NCI-H1694 (cell line): ENCODE results near the gene LAMA5.
A peak's percentile ranks its signal among the peaks of the same experiment; 100 is the strongest.

Source experiments
- DNase-seq: peaks from one replicate; lab custom pipeline; 2025; lab: John Stamatoyannopoulos, UW

Gene LAMA5

DNA sequence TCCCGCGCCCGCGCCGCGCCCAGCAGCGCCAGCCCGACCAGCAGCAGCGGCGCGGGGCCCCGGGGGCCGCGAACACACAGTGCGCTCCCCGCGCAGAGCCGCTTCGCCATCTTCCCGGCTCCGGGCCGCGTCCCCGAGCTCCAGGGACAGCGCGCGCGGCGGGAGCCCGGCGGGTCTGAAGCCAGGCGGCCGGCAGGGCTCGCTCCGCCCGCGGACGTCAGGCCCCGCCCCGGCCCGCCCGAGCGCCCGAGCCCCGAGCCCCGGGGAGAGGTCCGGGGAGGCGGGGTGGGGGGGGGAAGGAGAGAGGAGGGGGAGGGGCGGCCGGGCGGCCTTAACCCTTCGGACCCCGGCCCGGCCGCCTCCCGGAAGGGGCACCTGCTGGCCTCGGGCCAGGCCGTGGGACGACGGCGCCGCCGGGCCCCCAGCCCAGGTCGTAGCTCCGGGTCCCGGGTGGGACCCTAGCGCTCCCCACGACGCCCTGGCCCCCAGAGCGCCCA is at the start of gene LAMA5:
Gene LAMA5, minus strand, starts transcription at position 177 of the 497 bp plus-strand sequence. Its CDS starts 67 bp downstream, at position 110.
- no peak for DNase-seq

GRCh38 chr20:62415354-62416111 is 48.4 kb upstream of the LAMA5 start:
- no peak for DNase-seq

GRCh38 chr20:62413896-62414481 is 46.9 kb upstream of the LAMA5 start:
- no peak for DNase-seq

DNA sequence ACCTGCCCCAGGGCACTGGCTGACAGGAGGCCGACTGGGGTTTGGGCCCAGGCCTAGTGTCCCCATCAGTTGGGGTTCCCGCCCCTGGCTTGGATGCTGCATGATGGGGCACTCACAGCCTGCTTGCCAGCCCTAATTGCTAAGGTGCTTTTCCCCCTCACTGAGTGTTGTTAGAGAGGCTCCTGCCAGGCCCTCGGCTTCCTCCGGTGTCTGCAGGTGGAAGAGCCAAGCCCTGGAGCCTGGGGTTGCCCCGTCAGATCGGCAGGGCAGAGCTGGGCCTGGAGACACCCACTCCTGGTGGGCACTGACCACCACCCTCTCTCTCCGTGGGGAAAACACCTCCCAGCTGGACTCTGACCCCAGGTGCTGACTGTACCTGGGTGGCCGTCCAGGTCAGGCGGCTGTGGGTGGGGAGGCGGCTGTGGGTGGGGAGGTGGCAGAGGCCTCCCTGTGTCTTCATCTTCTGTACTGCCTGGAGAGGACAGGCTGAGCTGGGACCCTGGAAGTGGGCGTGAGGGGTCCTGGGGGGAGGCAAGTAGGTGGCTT is 46.0 kb upstream of the LAMA5 start:
- DNase-seq: no peak

DNA sequence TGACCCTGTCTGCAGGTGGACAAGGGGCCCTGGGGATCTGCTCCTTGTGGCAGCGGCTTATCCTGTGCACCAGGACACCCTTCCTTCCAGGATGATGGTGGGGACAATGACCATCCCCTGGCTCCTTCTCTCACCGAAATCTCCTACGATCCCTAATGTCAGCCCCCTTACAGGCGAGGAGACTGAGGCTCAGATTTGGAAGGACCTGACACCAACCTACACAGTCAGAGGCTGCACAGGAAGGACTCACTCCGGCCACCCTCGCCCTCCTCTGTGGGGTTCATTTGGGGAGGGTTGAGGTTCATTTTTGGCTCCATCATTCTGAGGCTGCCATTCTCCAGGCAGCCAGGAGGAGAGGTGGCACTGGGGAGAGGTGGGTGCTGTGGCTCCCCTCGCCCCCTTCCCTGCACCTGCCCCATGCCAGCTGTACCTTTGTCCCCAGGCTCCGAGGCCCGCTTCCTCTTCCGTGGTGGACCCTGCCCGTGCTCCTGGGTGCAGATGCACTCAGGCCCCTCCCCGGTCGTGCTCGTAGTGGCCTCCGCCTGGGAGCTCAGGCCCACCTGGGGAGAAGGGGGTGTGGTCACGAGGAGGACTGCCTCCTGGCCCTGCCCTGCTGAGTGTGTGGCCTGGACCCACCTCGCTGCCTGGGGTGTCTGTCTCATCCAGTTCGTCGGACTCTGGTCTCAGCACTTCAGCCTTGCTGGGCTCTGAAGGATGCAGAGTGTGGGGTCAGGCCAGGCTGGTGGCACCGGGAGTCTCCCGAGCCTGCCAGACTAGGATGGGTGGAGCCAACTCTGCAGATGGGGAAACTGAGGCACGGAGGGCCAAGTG is 45.3 kb upstream of the LAMA5 start:
- DNase-seq: no peak

DNA sequence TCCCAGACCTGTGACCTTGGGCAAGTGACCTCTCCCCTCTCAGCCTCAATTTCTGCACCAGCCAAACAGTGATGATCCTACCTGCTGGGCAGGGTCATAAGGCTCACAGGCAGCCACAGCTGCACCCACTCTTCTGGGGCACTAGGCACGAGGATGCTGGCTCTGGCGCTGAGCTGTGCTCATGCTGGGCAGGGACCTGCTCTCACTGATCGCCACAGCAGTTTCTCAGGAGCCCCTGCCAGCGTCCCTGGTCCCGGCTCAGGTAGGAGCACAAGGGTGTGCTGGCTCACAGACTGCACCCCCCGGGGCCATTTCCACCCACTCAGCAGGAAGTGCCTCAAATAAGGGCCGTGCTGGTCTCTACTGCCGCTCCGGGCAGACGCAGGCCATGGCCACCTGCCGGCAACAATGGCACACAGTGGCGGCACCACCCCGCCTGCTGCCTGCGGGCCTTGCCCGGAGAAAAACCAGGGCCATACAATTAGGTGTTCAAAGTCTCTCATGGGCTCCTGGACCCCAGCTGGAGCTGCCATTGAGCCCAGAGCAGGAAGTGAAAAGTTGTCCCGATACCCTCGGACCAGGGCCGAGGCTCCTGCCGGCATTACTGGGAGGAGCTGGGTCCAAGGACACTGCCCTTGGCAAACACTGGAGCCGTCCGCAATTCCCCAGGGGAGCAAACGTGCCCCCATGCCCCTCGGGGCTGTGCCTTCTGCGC is 44.5 kb upstream of the LAMA5 start:
- no peak for DNase-seq

DNA sequence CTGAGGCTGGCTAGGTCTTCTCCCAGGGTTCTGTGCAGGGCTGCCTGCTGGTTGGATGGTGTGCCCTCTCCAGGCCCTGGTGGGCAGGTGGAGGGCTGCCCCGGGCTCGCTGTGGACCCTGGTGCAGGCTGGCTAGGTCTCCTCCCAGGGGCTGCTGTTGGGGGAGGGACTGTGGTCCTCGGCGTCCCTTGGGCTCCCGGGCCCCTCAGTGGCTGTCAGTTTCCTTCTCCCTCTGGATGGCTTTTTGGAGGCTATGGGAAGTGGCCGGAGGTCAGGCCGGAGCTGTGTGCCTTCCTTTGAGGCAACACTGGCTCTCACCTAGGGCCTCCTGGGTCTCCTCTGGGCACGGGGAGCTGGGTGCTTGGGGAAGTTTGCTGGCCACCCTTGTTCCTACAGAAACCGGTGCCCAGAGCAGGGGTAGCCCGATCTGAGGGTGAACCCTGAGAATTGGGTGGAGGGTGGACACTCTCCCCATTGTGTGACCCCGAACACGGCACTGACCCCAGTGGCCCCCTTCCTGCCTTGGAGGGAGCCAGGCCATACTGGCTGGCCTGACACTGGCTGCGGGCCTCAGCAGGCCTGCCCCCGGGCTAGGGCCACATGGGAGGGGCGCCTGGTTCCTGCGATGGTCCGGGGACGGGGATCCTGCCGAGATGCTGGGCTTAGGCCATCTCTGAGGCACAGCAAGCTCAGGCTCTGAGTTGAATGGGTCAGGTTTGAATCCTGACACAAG is 43.8 kb upstream of the LAMA5 start:
- no peak for DNase-seq

GRCh38 chr20:62409931-62410745 is 43.0 kb upstream of the LAMA5 start:
- DNase-seq: peak; percentile 20

- no peak for DNase-seq
These were observed 42.2 kb upstream of the LAMA5 start for GRCh38 chr20:62409086-62409853.

DNA sequence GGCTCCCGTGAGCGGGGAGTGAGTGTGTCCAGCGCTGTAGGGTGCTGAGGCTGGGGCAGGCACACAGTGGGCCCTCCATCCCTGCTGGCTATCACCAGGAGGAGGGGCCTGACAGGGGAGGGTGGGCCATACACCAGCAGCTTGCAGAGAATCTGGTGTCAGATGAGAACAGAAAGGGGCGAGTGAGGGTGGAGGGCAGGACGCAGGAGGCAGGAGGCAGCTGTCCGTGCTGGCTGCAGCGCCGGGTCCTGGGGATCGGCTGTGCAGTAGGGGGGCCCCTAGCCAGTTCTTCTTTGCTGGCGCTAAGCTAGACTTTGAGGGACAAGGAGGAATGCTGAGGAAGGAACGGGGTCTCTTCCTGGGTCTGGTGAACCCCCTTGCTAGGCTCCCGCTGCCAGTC is 41.5 kb upstream of the LAMA5 start:
- DNase-seq: no peak

DNA sequence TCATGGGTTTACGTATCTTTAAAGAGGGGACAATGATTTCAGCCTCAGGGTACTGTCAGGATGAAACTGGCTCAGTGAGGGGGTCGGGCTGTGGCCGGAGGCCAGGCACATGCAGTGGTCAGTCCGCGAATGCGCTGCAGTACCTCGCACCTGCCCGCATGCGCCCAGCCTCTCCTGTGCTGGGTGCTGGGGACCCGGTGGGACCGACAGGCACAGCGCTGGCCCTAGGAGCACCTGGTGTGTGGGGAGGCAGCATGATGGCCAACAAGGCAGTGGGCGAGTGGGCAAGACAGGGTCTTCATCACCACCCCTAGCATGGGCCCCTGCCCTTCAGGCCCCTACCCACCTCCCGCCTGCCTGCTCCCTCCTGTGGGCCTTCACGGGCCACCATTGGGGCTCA is 40.9 kb upstream of the LAMA5 start:
- no peak for DNase-seq

GRCh38 chr20:62407221-62407992 is 40.3 kb upstream of the LAMA5 start, which contains the start of gene CABLES2:
TSS of gene CABLES2 (minus strand) at chr20:62407285. CDS start at chr20:62407276, 9 bp downstream.
- DNase-seq: peak; percentile 59

DNA sequence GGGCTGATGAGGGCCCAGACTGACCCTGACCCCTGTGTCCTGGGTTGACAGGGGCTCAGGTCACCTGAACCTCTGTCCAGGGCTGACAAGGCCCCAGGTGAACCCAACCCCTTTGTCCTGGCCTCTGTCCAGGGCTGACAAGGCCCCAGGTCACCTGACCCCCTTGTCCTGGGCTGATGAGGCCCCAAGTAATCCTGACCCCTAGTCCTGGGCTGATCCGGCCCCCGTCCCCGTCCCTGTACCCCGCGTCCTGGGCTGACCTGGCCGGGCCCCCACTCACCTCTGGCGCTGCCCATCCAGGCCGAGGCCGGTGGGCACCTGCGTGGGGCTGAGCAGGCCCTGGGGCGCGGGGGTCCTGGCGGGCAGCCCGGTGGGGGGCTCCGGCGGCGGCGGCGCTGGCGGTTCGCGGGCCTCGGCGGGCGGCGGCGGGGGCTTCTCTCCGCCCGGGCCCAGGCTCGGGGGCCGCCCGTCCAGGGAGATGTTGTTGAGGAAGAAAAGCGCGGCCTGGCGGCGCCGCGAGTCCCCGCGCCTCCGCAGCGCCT is 39.6 kb upstream of the LAMA5 start:
- DNase-seq: no peak

DNA sequence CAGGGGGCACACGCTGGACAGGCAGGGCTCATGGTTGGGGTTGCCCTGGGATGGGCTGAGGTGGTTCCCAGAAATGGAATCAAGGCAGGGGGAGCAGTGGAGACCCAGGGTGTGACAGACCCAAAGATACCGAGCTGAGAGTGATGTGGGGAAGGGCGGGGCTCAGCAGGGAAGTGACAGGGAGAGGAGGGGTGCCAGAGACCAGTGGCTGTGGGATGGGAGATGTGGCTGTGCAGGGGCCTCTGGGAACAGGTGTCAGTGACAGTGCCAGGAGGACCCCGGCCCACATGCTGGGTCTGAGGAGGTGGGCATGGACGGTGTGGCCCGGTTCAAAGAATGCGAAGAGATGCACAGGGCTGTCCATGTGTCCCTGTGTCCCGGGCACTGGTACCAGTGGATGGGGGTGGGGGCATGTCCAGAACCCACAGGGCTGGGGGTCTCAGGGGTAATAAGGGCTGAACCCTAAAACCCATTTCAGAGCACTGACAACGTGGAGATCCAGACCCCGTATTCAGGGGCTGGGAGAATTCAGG is 38.9 kb upstream of the LAMA5 start:
- DNase-seq: no peak

- DNase-seq: no peak
These were observed 38.2 kb upstream of the LAMA5 start for GRCh38 chr20:62405108-62405980.

DNA sequence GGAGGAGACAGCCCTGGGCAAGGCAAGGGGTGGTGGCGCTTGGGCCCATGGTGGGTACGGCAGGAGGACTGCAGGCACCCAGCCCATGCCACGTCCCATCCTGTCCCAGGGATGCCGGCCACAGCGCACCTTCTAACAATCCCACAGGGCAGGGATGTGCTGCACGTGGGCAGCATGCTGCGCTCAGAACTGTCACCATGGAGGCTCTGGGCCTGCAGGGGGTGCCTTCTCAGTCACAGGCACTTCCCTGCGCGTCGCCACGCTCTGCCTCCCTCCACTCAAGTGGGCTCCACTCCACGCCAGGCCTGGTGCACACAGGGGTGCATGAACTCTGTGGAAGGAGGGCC is 37.6 kb upstream of the LAMA5 start:
- DNase-seq: no peak

DNA sequence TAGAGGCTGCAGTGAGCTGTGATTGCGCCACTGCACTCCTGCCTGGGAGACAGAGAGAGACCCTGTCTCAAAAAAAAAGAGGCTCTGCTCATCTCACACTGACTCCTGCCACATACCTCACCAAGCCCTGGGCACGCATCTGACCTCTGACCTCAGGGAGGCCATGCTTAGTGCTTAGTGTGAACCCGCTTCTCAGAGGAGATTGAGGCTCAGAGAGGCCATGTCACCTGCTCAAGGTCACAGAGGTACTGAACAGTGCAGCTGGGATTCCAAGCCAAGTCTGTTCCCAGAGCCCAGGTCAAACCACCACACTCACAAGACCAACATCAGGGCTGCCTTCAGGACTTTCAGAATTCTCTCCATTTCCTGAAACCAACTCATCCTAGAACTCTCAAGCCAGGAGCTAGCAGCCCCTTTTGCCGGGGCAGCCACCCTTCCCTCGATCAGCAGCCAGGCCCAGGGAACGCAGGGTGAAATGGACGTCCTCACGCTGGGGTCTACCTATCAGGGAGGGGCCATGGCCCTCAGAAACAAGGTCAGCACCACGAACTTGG is 37.1 kb upstream of the LAMA5 start:
- no peak for DNase-seq
